ENCODE results near the gene PPIL1. TPM values are rescaled to one million over a fixed set of nuclear protein-coding genes. Genes with fewer than 3 reads are reported as not detected.

Gene PPIL1
- polyA plus RNA-seq, 1 donor from 2014 or later: 104 TPM

GRCh38 chr6:36838896-36839748 is 35.5 kb downstream of the PPIL1 start, which contains the start of gene CPNE5:
Gene CPNE5, minus strand, starts transcription at chr6:36839444. Its CDS starts 67 bp downstream, at chr6:36839377.
- no peaks in the 10 kb centered on the region for H3K9me2 ChIP-seq (ENCODE audit: insufficient read depth, low read length)
- peak within 1 kb of the TSS; percentile 82 for H3K4me3 ChIP-seq (ENCODE audit: low read length)
- H3K79me2 ChIP-seq (replicated peaks; ENCODE audit: insufficient read depth, low read length): no peaks in the 10 kb centered on the region
- no peaks in the 10 kb centered on the region for H3F3A ChIP-seq (ENCODE audit: insufficient read depth, low read length, poor library complexity, severe bottlenecking)
- peak within 1 kb of the TSS; percentile 71 for H3K9ac ChIP-seq (ENCODE audit: low read length)
- H3K9me3 ChIP-seq (ENCODE audit: low read length): no peaks in the 10 kb centered on the region
- no peak for TF ChIP-seq SMC3 (conservative IDR thresholded peaks at IDR 0.05; ENCODE audit: poor library complexity)
- TF ChIP-seq REST (IDR thresholded peaks at IDR 0.05; ENCODE audit: borderline replicate concordance): no peak
- no peak for TF ChIP-seq EZH2 (IDR thresholded peaks at IDR 0.05; ENCODE audit: borderline replicate concordance, insufficient read depth, low read length, poor library complexity, severe bottlenecking)
- TF ChIP-seq, protein P1, sequence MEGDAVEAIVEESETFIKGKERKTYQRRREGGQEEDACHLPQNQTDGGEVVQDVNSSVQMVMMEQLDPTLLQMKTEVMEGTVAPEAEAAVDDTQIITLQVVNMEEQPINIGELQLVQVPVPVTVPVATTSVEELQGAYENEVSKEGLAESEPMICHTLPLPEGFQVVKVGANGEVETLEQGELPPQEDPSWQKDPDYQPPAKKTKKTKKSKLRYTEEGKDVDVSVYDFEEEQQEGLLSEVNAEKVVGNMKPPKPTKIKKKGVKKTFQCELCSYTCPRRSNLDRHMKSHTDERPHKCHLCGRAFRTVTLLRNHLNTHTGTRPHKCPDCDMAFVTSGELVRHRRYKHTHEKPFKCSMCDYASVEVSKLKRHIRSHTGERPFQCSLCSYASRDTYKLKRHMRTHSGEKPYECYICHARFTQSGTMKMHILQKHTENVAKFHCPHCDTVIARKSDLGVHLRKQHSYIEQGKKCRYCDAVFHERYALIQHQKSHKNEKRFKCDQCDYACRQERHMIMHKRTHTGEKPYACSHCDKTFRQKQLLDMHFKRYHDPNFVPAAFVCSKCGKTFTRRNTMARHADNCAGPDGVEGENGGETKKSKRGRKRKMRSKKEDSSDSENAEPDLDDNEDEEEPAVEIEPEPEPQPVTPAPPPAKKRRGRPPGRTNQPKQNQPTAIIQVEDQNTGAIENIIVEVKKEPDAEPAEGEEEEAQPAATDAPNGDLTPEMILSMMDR (IDR thresholded peaks at IDR 0.05; ENCODE audit: poor library complexity, severe bottlenecking): no peak
- TF ChIP-seq TAF1 (IDR thresholded peaks at IDR 0.05; ENCODE audit: low read depth): no peak
- no peak for TF ChIP-seq RAD21 (conservative IDR thresholded peaks at IDR 0.05)
- no peak for TF ChIP-seq MXI1 (conservative IDR thresholded peaks at IDR 0.05; ENCODE audit: poor library complexity, severe bottlenecking)
- no peak for TF ChIP-seq EP300 (conservative IDR thresholded peaks at IDR 0.05; ENCODE audit: poor library complexity, severe bottlenecking)
- no peak for TF ChIP-seq POLR2AphosphoS5 (IDR thresholded peaks at IDR 0.05)
- no peaks in the 10 kb centered on the region for H4K20me1 ChIP-seq (ENCODE audit: insufficient read depth)
- peak within 1 kb of the TSS; percentile 82 for H3K4me2 ChIP-seq (ENCODE audit: low read length)
- no peaks in the 10 kb centered on the region for H3K36me3 ChIP-seq (ENCODE audit: insufficient read depth, low read length)
- peaks cover 25% of the 10 kb centered on the region for H3K27me3 ChIP-seq (ENCODE audit: insufficient read depth, low read depth, low read length)
- H2AFZ ChIP-seq (ENCODE audit: low read depth, low read length): peak within 1 kb of the TSS; percentile 65
- peak within 1 kb of the TSS; percentile 33 for H3K27ac ChIP-seq (ENCODE audit: low read length)

DNA sequence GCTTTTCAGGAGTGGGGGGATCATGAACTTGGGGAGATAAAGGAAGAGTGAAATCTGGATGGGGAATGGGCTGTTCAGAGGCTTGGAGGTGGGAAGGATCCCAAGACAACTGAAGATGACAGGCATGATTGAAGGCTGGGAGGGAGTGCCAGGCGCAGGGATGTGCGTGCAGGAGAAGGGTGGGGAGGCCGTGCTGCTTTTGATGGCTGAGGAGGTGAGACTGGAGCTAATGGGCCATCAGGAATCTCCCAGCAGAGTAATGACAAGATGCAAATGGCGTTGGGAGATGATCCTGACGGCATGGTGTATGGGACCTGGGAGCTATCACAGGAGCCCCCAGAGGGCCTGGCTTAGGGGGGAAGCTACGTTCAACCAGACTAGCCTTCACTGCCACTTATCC is 36.9 kb downstream of the PPIL1 start:
- TF ChIP-seq POLR2AphosphoS5 (IDR thresholded peaks at IDR 0.05): no peak
- TF ChIP-seq REST (IDR thresholded peaks at IDR 0.05; ENCODE audit: borderline replicate concordance): no peak
- TF ChIP-seq TAF1 (IDR thresholded peaks at IDR 0.05; ENCODE audit: low read depth): no peak
- no peak for TF ChIP-seq SMC3 (conservative IDR thresholded peaks at IDR 0.05; ENCODE audit: poor library complexity)
- TF ChIP-seq EP300 (conservative IDR thresholded peaks at IDR 0.05; ENCODE audit: poor library complexity, severe bottlenecking): peak; percentile 43
- TF ChIP-seq EZH2 (IDR thresholded peaks at IDR 0.05; ENCODE audit: borderline replicate concordance, insufficient read depth, low read length, poor library complexity, severe bottlenecking): no peak
- TF ChIP-seq MXI1 (conservative IDR thresholded peaks at IDR 0.05; ENCODE audit: poor library complexity, severe bottlenecking): no peak
- no peak overlapping the region for H2AFZ ChIP-seq (ENCODE audit: low read depth, low read length)
- no peaks in the 10 kb centered on the region for H3K9me3 ChIP-seq (ENCODE audit: low read length)
- no peaks in the 10 kb centered on the region for H3F3A ChIP-seq (ENCODE audit: insufficient read depth, low read length, poor library complexity, severe bottlenecking)
- H3K27me3 ChIP-seq (ENCODE audit: insufficient read depth, low read depth, low read length): peaks cover 25% of the 10 kb centered on the region
- no peaks in the 10 kb centered on the region for H3K36me3 ChIP-seq (ENCODE audit: insufficient read depth, low read length)
- H3K9me2 ChIP-seq (ENCODE audit: insufficient read depth, low read length): no peaks in the 10 kb centered on the region
- H3K4me2 ChIP-seq (ENCODE audit: low read length): no peak overlapping the region
- H4K20me1 ChIP-seq (ENCODE audit: insufficient read depth): no peaks in the 10 kb centered on the region
- H3K79me2 ChIP-seq (replicated peaks; ENCODE audit: insufficient read depth, low read length): no peaks in the 10 kb centered on the region
- no peak overlapping the region for H3K9ac ChIP-seq (ENCODE audit: low read length)
- peak overlapping the region; percentile 82 for H3K4me3 ChIP-seq (ENCODE audit: low read length)
- H3K27ac ChIP-seq (ENCODE audit: low read length): peak overlapping the region; percentile 44

Measured in neural cell (in vitro differentiated cells).